M059J (cell line): ENCODE data around the gene KLHL12. TPM values are rescaled to one million over a fixed set of nuclear protein-coding genes. Genes with fewer than 3 reads are reported as not detected.

Source experiments
- total RNA-seq: library from RNA; depleted of rRNA; stranded (reverse); fragments of >200 nt; shearing (Covaris generic); gene quantifications from 2 replicates; pipeline ENCODE4 v1.2.3, GENCODE V29; 2014; rRNA removed

KLHL12 gene
- total RNA-seq, 1 experiment from 2014 or later, result 26.4 TPM

Other genes with a start within 250 kb of the KLHL12 start
- gene SYT2, start 216.8 kb downstream of the KLHL12 start, total RNA-seq, result not detected in 2 replicates
- 47.0 and 61.0 TPM in 2 replicates for gene KDM5B, start 118.8 kb downstream of the KLHL12 start, total RNA-seq
- gene PCAT6, start 116.3 kb downstream of the KLHL12 start, total RNA-seq, result 0.69 TPM in 1 of 2 replicates, not detected in the other
- gene RABIF, start 38.1 kb downstream of the KLHL12 start, total RNA-seq, result 10.0 and 11.7 TPM in 2 replicates
- gene ADIPOR1, start 31.1 kb upstream of the KLHL12 start, total RNA-seq, result 149 and 150 TPM in 2 replicates
- gene CYB5R1, start 40.0 kb upstream of the KLHL12 start, total RNA-seq, result 34.8 and 46.5 TPM in 2 replicates
- gene TMEM183A, start 80.1 kb upstream of the KLHL12 start, total RNA-seq, result 84.6 and 99.6 TPM in 2 replicates
- gene PPFIA4, start 99.3 kb upstream of the KLHL12 start, total RNA-seq, result 2.5 and 12.1 TPM in 2 replicates
- gene MYOG, start 158.8 kb upstream of the KLHL12 start, total RNA-seq, result not detected in 2 replicates
- gene ADORA1, start 200.5 kb upstream of the KLHL12 start, total RNA-seq, result 1.6 and 5.6 TPM in 2 replicates
- not detected in 2 replicates for gene MYBPH, start 248.6 kb upstream of the KLHL12 start, total RNA-seq